ENCODE data around the gene KMT2C. TPM values are rescaled to one million over a fixed set of nuclear protein-coding genes. Genes with fewer than 3 reads are reported as not detected.

KMT2C gene
- total and polyA plus RNA-seq, 2 experiments from 2014 or later = 7.2 to 14.2 TPM

DNA sequence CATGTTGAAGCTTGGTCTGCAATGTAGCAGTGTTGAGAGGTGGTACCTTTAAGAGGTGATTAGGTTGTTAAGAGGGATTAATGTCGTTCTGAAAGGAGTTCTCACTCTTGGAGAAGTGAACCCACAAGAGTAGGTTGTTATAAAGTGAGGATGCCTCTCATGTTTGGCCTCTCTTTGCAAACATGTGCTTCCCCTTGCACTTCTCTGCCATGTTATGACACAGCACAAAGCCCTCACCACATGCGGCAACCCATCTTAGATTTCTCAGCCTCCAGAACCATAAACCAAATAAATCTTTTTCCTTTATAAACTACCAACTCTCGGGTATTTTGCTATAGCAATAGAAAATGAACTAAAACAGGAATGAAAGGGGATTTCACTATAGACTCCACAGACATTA lies 66.3 kb downstream of the KMT2C start:
- H4K20me1 ChIP-seq (ENCODE audit: insufficient read depth) = peaks cover 37% of the 10 kb centered on the region
- in situ Hi-C loops (cut with MboI) = no loop called here
- H3K27me3 ChIP-seq (replicated peaks; ENCODE audit: insufficient read depth) = no peaks in the 10 kb centered on the region
- no peaks in the 10 kb centered on the region for H3K9me2 ChIP-seq (ENCODE audit: insufficient read depth)
- 0 out of 2 replicates have a peak, but pooled peaks cover 13% of the 10 kb centered on the region for H3K4me1 ChIP-seq (ENCODE audit: insufficient read depth)
- no peak overlapping the region for H3K9ac ChIP-seq
- no peak for DNase-seq
- 0 out of 2 replicates have a peak, but pooled peaks cover 14% of the 10 kb centered on the region for H3F3A ChIP-seq (ENCODE audit: insufficient read depth)
- peaks cover 100% of the 10 kb centered on the region for H3K79me2 ChIP-seq (ENCODE audit: insufficient read depth)
- H2AFZ ChIP-seq = no peak overlapping the region
- WGBS, 2 experiments (ENCODE audit: low coverage in 1 of 2, low lambda C conversion rate in 2 of 2, missing lambda C conversion rate in 2 of 2) = 76% methylated on average over 3 of the region's 3 CpGs
- H3K36me3 ChIP-seq (ENCODE audit: low read depth) = no peaks in the 10 kb centered on the region
- H3K4me3 ChIP-seq = no peak overlapping the region
- H3K4me2 ChIP-seq (ENCODE audit: unreplicated experiment) = no peak overlapping the region
- no peaks in the 10 kb centered on the region for H3K9me3 ChIP-seq (ENCODE audit: low read depth)
- no peak overlapping the region for H3K27ac ChIP-seq
- TF ChIP-seq EZH2 (IDR thresholded peaks at IDR 0.05; ENCODE audit: insufficient read depth, poor library complexity, severe bottlenecking) (no peak), EZH2phosphoT487 (IDR thresholded peaks at IDR 0.05; ENCODE audit: insufficient read depth, low read depth) (no peak)

DNA sequence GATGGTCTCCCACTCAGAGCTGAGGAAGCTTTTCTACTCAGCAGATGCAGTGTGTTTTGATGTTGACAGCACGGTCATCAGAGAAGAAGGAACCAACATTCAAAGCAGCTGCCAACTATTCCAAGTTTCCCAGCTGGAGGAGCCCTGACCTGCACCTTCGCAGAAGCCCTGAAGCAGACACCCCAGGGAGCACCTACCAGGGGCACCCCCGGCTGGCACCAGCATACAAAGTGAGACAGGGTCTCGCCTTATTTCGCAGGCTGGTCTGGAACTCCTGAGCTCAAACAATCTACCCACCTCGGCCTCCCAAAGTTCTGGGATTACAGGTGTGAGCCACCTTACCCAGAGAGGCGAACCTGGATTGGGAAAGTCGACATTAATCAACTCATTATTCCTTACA lies 68.6 kb downstream of the KMT2C start:
- H3K27ac ChIP-seq = no peak overlapping the region
- WGBS, 2 experiments (ENCODE audit: low coverage in 1 of 2, low lambda C conversion rate in 2 of 2, missing lambda C conversion rate in 2 of 2) = 92% methylated on average over 8 of the region's 8 CpGs
- DNase-seq = no peak
- H3K36me3 ChIP-seq (ENCODE audit: low read depth) = no peaks in the 10 kb centered on the region
- H3K9ac ChIP-seq = no peak overlapping the region
- H3K9me3 ChIP-seq (ENCODE audit: low read depth) = no peaks in the 10 kb centered on the region
- 0 out of 2 replicates have a peak, but pooled peaks cover 10% of the 10 kb centered on the region for H3F3A ChIP-seq (ENCODE audit: insufficient read depth)
- no peak overlapping the region for H3K4me3 ChIP-seq
- no peaks in the 10 kb centered on the region for H3K9me2 ChIP-seq (ENCODE audit: insufficient read depth)
- H2AFZ ChIP-seq = no peak overlapping the region
- TF ChIP-seq EZH2 (IDR thresholded peaks at IDR 0.05; ENCODE audit: insufficient read depth, poor library complexity, severe bottlenecking) (no peak), EZH2phosphoT487 (IDR thresholded peaks at IDR 0.05; ENCODE audit: insufficient read depth, low read depth) (no peak)
- no peaks in the 10 kb centered on the region for H3K27me3 ChIP-seq (replicated peaks; ENCODE audit: insufficient read depth)
- H4K20me1 ChIP-seq (ENCODE audit: insufficient read depth) = peaks cover 30% of the 10 kb centered on the region
- in situ Hi-C loops (cut with MboI) = no loop called here
- peaks cover 13% of the 10 kb centered on the region; the same call in 1 of the 2 replicates for H3K4me1 ChIP-seq (ENCODE audit: insufficient read depth)
- H3K79me2 ChIP-seq (ENCODE audit: insufficient read depth) = peaks cover 100% of the 10 kb centered on the region
- no peak overlapping the region for H3K4me2 ChIP-seq (ENCODE audit: unreplicated experiment)

DNA sequence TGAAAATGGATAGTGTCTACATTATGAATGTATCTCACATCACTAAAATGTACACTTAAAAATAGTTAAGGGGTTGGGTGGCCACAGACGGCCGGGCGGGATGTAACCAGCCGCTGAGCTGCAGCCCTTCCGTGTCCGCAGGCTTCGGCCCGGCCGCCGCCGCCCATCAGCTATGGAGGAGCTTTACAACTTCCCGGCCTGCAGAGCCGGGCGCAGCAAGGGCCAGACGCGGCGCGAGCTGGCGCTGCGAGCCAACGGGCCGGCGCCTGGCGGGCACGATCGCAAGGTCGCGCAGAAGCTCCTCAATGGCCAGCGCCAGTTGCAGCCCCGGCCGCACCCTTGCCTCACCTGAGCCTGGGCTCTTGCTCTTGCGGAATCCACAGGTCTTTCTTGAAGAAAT lies 69.1 kb downstream of the KMT2C start:
- in situ Hi-C loops (cut with MboI) = no loop called here
- WGBS, 2 experiments (ENCODE audit: low coverage in 1 of 2, low lambda C conversion rate in 2 of 2, missing lambda C conversion rate in 2 of 2) = 95% methylated on average over 17 to 32 of the region's 32 CpGs
- H3K4me2 ChIP-seq (ENCODE audit: unreplicated experiment) = no peak overlapping the region
- H3K9ac ChIP-seq = no peak overlapping the region
- no peaks in the 10 kb centered on the region for H3K36me3 ChIP-seq (ENCODE audit: low read depth)
- H3F3A ChIP-seq (ENCODE audit: insufficient read depth) = 0 out of 2 replicates have a peak, but pooled peaks cover 10% of the 10 kb centered on the region
- H3K4me3 ChIP-seq = no peak overlapping the region
- H3K27me3 ChIP-seq (replicated peaks; ENCODE audit: insufficient read depth) = no peaks in the 10 kb centered on the region
- DNase-seq = no peak
- no peaks in the 10 kb centered on the region for H3K9me3 ChIP-seq (ENCODE audit: low read depth)
- no peaks in the 10 kb centered on the region for H3K9me2 ChIP-seq (ENCODE audit: insufficient read depth)
- H3K4me1 ChIP-seq (ENCODE audit: insufficient read depth) = peaks cover 13% of the 10 kb centered on the region; the same call in 1 of the 2 replicates
- peaks cover 30% of the 10 kb centered on the region for H4K20me1 ChIP-seq (ENCODE audit: insufficient read depth)
- H3K79me2 ChIP-seq (ENCODE audit: insufficient read depth) = peaks cover 100% of the 10 kb centered on the region
- no peak overlapping the region for H3K27ac ChIP-seq
- TF ChIP-seq EZH2phosphoT487 (IDR thresholded peaks at IDR 0.05; ENCODE audit: insufficient read depth, low read depth) (no peak), EZH2 (IDR thresholded peaks at IDR 0.05; ENCODE audit: insufficient read depth, poor library complexity, severe bottlenecking) (no peak)
- no peak overlapping the region for H2AFZ ChIP-seq

DNA sequence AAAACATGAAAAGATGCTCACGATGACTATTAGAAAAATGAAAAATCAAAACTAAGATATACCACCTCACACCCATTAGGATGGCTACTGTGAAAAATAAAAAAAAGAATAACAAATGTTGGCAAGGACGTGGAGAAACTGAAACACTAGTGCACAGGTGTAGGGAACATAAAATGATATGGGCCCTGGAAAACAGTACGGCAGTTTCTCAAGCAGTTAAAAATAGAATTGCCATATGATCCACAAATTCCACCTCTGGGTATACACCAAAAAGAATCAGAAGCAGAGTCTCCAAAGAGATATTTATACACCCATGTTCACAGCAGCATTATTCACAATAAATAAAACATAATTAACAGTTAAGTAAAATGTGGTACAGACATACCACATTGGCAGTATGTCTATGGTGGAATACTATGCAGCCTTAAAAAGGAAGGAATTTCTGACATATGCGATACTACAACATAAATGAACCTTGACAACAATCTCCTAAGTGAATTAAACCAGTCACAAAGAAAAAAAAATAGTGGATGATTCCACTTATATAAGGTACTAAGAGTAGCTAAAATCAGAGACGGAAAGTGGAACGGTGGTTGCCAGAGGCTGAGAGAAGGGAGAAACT lies 69.7 kb downstream of the KMT2C start:
- DNase-seq = no peak
- H4K20me1 ChIP-seq (ENCODE audit: insufficient read depth) = peaks cover 30% of the 10 kb centered on the region
- TF ChIP-seq EZH2phosphoT487 (IDR thresholded peaks at IDR 0.05; ENCODE audit: insufficient read depth, low read depth) (no peak), EZH2 (IDR thresholded peaks at IDR 0.05; ENCODE audit: insufficient read depth, poor library complexity, severe bottlenecking) (no peak)
- H3K27me3 ChIP-seq (replicated peaks; ENCODE audit: insufficient read depth) = no peaks in the 10 kb centered on the region
- in situ Hi-C loops (cut with MboI) = no loop called here
- H3K36me3 ChIP-seq (ENCODE audit: low read depth) = no peaks in the 10 kb centered on the region
- H3K9ac ChIP-seq = no peak overlapping the region
- H3K4me3 ChIP-seq = no peak overlapping the region
- H2AFZ ChIP-seq = no peak overlapping the region
- 95 to 98% methylated on average over 6 of the region's 6 CpGs for WGBS, 2 experiments (ENCODE audit: low coverage in 1 of 2, low lambda C conversion rate in 2 of 2, missing lambda C conversion rate in 2 of 2)
- no peaks in the 10 kb centered on the region for H3K9me3 ChIP-seq (ENCODE audit: low read depth)
- H3K9me2 ChIP-seq (ENCODE audit: insufficient read depth) = no peaks in the 10 kb centered on the region
- no peak overlapping the region for H3K27ac ChIP-seq
- no peak overlapping the region for H3K4me2 ChIP-seq (ENCODE audit: unreplicated experiment)
- peaks cover 100% of the 10 kb centered on the region for H3K79me2 ChIP-seq (ENCODE audit: insufficient read depth)
- H3K4me1 ChIP-seq (ENCODE audit: insufficient read depth) = peaks cover 13% of the 10 kb centered on the region; the same call in 1 of the 2 replicates
- 0 out of 2 replicates have a peak, but pooled peaks cover 10% of the 10 kb centered on the region for H3F3A ChIP-seq (ENCODE audit: insufficient read depth)
